Activated CD4-positive, CD25-positive, alpha-beta regulatory T cell treated with anti-CD3 and anti-CD28 coated beads, Interleukin-2, amount 50 U/mL, for 72 hours (primary cell): Measurements from ENCODE around the gene GAB1.
"Not testable (repeated sequence)": the region's sequence is repeated elsewhere in the genome, so short reads cannot be mapped to it uniquely, and the experiment has no call there.

ENCODE experiments used
- DNase-seq: peaks from one replicate; pipeline ENCODE4 v3.0.0; 2021

GAB1 gene

DNA sequence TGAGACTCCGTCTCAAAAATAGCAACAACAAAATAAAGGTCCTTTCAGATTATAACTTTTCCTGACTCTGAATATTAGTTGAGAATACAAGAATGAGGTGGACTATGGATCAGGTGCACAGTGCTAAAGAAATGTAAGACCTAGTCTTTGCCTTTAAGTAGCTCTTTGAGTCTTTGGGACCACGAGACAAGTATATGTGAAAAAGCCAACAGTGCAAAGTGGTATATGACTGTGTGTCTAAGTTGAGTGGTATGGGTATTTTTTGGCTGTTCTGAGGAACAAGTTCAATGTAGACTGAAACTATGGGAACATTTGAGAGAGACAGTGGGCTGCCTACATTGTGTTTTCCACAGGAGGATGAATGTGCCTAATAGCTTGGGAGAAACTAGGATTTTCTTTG lies 2.8 kb downstream of the GAB1 start:
- no peak for DNase-seq

DNA sequence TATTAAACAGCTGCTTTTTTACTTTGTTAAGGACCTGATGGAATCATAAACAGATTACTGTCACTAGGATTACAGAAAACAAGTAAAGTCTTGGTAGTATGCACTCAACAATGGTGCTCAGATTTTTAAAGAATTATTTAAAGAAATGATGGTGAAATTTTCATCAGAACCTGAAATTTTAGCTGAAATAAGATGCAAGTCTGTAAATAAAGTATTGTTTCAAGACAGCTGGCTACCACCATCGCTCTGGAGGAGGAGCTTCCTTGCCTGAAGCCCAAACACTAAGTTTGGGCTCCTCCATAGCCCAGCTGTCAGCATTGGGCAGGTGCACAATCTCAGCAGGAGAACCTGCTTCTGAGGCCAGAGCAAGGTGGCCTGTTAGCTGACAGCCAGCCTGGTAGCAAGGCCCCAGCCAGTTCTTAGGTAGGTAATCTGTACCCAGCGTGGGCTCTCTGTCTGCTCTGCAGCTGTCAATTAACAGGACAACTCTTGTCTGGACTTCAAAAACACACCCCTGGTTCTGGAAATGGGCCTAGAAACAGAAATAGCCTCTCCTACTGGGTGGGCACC lies 4.6 kb downstream of the GAB1 start:
- DNase-seq: no peak

DNA sequence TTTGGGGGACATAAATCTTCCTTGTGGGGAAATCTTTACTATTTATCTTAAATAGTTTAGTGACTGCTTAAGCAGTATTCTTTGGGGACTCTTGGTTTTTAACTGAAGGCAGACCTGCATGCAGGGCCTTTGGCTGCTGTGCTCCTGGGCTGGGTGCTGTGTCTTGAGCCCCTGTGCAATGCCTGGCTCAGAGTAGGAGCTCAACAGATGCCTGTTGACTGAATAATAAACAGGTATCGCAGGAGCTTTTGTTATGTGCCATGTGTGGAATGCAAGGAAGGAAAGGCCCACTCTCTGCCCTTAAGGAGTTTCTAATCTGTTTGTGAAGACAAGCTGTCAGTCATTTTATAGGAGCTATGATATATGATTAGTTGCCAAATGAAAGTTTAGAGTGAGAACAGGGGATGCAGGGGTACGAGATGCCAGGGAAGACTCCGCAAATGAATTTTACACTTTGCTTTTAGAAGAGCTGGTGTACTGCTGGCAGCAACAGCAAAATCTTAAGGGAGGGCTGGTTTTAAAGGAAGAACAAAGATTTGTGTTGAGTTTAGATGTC lies 6.7 kb downstream of the GAB1 start:
- no peak for DNase-seq

DNA sequence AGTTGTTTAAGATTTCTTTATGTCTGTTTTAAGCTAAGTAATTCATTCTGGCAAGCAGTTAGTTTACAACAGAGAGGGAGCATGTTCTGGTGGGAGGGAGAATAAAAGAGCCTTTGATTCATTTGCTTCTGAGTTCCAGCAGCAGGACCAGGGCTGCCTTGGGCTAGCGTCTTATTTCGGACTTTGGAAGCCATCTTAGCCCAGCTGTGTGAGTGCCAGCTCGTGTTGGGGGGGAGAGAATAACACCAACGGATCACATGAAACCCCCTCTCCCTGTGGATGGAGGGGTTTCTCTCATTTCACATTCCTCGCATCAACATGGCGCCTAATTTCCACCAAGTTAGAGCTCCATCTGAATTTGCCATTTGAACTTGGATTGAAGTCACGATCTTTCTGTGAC lies 7.4 kb downstream of the GAB1 start:
- DNase-seq: no peak

- no peak for DNase-seq
These were observed 8.1 kb downstream of the GAB1 start for GRCh38 chr4:143344774-143345173.

- no peak for DNase-seq
These were observed 8.7 kb downstream of the GAB1 start for GRCh38 chr4:143345356-143345755.

DNA sequence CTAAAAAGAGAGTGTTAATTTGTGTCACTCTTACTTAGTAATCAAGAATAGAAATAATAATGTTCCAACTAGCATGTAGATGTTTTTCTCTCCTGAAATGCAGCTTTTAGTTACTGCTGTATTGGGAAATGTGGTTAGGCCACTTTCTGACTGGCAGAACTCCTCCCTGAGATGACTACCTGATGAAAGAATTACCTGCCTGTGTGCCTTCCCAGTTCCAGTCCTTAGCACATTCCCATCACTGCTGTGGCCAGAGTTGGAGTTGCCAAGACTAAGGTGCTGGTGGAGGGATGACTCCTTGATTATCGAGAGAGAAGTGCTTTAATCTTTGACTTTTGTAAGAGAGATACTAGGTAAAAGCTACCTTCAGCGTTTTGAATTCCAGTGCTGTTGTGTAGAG lies 9.5 kb downstream of the GAB1 start:
- no peak for DNase-seq

DNA sequence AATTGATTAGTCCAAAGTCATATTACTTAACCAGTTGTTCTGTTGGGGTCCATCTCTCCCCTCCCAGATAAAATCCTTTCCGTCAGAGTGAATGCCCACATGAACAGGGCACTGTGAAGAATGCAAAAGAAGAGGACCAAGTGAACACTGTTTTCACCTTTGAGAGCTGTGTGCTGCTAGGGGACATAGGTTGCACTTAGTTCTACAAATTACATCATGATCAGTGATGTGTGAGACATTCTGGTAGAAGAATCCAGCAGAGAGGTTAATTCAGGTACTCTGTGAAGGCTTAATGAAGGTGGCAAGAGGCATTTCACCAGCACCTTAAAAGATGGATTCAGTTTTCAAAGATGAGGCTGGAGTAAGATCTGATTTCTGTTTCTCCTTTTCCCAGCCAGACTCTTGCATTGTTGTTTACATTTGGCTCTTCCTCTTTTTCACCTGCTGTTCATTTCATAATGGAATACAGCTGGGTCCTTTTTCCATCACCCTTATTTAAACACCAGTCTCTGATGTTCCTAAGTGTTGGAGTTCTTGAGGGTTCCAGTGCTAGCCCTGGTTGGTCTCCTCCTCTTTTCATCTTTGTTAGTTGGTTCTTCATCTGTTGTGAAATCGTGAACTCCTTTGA lies 10.9 kb downstream of the GAB1 start:
- DNase-seq: no peak

- no peak for DNase-seq
These were observed 11.8 kb downstream of the GAB1 start for GRCh38 chr4:143348233-143349077.

- DNase-seq: not testable (repeated sequence)
These were observed 13.3 kb downstream of the GAB1 start for GRCh38 chr4:143349858-143350527.

DNA sequence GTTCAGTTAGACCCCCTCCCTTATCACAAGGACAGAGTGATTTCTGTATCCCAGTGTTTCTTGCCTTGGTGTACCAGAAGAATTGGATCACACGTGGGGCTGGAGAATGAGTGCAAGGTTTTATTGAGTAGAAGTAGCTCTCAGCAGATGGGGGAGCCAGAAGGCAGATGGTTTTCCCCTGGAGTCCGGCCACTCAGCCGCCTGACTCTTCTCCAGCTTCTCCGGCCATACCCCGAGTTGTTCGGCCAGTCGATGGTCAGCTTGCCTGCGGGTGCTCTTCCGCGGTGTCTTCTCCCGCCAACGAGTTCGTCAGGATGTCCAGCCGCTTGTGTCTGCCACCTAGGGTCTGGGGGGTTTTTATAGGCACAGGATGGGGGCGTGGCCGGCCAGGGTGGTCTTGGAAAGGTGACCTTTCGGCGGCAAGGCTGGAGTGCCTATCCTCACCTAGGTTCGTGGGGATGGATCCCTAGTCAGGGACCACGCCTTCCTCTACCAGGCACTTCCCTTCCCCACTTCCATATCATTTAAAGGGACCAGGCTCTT lies 14.5 kb downstream of the GAB1 start:
- DNase-seq: no peak

DNA sequence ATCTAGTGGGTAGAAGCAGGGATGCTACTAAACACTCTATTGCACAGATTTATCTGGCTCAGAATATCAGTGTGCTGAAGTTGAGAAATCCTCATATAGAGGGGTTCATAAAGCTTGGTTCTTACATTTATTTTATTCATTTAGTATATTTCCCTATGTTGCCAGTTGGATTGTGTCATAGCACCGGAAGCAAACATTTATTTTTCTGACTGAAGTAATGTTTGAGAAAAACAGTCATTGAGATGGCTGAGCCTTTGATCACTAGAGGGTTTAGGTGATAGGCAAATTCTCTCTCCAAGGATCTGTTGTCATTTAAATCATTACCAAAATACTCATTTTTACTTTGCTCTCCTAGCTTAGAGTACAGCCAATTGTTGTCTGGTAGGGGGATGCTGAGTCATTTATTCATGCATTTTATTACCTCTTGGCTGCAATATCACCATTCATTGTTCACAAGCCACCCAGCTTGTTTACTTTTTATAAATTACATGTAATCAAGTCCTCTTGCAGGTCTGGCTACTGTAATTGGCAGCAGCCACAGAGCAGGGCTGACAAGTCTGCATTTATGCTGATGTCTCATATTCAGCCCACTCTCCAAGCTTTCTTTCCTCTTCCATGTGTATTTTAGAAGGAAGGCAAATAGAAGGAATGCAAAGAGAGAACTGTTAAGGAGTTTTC lies 15.2 kb downstream of the GAB1 start:
- no peak for DNase-seq

DNA sequence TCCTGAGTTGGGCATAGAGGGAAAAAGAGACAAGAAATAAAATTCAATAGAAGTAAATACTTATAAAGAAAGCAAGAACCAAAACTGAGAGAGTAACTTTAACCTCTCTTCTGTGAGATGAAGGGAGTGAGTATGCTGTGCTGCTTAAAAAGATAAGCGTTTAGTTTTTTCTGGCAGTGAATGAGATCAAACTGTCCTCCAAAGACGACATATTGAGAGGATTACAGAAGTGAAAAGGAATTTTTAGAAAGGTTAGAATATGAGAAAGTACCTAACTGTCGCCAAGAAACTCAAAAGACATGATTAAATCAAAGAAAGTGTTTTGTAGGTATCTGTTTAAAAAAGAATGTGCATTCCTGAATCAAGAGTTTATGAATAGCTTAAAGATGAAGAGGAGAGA lies 16.0 kb downstream of the GAB1 start:
- DNase-seq: no peak

DNA sequence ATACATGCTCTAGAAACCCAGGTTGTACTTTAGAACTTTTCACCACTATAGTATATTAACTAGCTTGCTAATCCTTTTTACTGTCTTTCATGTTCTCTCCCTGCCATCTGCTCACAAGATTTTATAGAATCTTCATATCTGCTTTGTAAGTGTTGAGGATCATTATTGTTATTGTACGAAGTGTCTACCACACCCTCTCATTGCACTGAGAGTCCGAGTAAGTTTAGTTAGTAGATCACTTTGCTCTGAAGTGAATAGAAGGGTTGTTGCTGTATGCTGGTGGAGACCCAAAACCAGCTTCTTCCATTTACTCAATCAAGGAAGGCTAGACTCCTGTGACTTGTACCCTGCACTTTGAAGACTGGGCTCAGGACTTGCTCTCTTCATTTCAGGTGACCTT lies 17.1 kb downstream of the GAB1 start:
- DNase-seq: no peak

GRCh38 chr4:143354990-143355389 lies 18.3 kb downstream of the GAB1 start:
- no peak for DNase-seq

DNA sequence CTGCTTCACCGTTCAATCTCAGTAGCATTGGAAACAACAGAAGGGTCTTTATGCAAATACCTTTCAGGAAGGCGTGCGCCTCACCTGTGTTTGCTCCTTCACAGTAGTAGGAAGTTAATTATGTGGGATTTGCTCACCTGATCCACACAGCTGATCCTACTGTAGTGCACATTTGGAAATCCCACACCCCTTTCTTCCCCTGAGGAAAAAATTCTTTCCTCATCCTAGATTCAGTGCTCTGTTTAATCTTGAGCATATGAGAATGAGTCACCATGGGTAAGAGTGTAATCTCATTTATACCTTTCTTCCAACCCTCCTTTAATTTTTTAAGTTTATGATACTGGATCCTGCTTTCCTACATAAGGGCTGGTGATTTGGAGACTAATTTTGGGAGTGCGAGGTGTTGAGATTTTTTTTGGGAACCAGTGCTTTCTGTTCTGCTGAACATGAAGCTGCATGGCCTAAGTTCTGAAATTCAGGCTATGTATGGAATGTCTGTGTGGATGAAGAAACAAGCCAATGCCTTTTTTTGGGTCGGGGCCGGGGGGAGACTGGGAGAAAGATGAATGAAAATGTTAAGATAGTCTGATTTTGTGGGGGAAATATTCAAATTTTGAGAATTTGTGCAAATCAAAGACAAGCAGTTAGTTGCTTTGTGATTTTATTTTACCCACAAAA lies 19.0 kb downstream of the GAB1 start:
- no peak for DNase-seq

- DNase-seq: no peak
These were observed 19.8 kb downstream of the GAB1 start for GRCh38 chr4:143356493-143356892.

DNA sequence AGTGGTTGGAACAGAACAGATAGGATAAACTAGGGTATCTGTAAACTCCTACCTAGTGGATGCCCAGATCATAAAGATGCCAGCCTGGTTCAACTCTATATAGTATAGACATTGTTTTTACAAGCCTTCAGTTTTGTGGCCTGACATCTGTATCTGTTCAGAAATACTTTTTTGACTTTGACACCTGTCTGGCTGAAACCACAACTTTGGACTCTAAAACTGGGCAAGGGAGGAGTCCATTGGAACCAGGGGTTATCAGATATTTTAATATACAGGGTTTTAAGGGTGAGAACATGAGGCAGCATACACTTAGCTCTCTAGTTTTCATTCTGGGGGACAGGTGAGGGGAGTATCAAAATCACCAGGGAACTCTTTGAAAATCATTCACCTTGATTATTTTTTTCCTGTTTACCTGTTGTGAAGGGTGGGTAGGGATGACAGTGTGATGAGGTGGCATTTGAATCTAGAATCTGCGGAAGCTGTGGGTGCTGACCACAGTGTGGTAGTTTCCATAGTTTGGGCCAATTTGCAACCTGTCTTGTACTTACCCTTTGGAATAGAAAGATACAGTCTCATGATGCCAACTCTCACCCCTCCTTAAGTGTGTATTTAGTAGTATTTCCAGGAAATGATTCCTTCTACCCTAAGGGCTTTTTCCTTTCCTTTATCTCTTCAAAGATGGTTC lies 20.6 kb downstream of the GAB1 start:
- no peak for DNase-seq

- DNase-seq: no peak
These were observed 21.7 kb downstream of the GAB1 start for GRCh38 chr4:143358419-143358818.

- no peak for DNase-seq
These were observed 22.4 kb downstream of the GAB1 start for GRCh38 chr4:143358923-143359643.
